ENCODE measurements around the gene ARHGAP10. TPM values are rescaled to one million over a fixed set of nuclear protein-coding genes. Genes with fewer than 3 reads are reported as not detected.
"Not testable (repeated sequence)": the region's sequence is repeated elsewhere in the genome, so short reads cannot be mapped to it uniquely, and the experiment has no call there.

ARHGAP10 gene
- total RNA-seq, 1 experiment from 2014 or later = 10.3 TPM

GRCh38 chr4:148064451-148064850 is 332.6 kb downstream of the ARHGAP10 start:
- no peak for DNase-seq (ENCODE audit: low spot score)

DNA sequence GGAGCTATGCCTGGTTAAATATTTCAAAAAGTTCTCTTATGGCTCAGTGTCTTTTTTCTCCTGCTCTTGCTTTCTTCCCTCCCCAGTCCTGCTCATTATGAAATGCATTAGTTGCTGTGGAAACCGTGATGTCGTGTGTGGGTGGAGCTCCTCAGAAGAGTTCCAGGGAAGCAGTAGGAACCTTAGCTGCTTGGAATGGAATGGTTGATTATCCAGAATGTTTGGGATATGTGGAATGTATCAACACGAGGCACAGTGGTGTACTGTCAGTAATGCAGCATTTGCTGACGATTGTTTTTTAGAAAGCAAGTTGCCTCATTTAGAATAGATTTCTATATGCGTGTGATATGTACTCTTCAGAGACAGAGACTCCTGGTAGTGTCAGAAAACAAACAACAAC is 333.2 kb downstream of the ARHGAP10 start:
- no peak for DNase-seq (ENCODE audit: low spot score)

- no peak for DNase-seq (ENCODE audit: low spot score)
These were observed 335.5 kb downstream of the ARHGAP10 start for GRCh38 chr4:148067301-148067916.

GRCh38 chr4:148068065-148068911 is 336.4 kb downstream of the ARHGAP10 start:
- DNase-seq (ENCODE audit: low spot score) = no peak

DNA sequence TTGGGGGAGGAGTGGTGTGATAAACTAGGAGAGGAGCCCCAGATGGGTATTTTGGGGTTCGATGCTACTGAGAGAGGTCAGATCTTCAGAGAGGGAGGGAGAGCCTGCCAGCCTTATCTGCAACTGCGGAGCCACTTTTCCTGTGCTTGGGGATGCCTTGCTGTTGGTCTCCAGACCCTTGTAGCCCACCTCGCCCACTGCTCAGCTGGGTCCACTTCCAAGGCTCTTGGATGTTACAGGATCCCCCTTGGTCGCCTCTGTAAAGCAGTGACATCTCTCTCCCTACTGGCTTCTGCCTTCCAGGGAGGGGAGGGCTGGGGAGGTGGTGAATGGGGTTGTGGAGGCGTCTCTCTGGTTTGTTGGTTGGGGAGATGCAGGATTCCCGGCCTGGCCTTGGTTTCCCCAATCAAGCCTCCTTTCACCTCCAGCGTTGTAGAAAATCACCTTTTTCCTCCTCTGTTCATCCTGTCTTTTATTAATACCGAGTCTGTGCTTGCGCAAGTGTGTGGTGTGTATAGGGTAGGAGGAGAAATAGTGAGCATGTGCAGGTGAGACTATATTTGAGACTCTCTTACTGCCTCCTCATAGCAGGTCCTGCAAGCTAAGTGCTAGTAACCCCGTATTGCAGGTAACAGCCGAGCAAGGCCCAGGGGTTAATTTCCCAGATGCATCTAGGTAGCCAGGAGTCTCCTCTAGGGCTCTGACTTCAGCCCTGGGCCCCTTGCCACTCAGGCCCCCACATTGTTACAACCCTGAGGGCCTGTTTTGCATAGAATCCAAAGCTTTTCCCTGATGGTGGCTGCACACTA is 337.4 kb downstream of the ARHGAP10 start:
- no peak for DNase-seq (ENCODE audit: low spot score)

DNA sequence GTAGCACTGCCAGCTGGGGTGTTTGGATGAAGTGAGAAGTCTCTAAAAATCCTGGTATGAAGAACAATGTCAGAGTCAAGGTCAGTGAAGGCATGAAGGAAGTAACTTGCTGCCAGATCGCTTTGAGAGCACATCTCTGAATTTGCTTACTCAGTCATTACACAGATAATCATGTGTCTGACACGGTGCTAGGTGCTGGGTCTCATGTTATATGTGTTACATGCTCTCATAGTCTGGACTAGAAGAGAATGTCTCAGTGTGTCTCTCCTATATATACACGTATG is 337.9 kb downstream of the ARHGAP10 start:
- DNase-seq (ENCODE audit: low spot score) = no peak

DNA sequence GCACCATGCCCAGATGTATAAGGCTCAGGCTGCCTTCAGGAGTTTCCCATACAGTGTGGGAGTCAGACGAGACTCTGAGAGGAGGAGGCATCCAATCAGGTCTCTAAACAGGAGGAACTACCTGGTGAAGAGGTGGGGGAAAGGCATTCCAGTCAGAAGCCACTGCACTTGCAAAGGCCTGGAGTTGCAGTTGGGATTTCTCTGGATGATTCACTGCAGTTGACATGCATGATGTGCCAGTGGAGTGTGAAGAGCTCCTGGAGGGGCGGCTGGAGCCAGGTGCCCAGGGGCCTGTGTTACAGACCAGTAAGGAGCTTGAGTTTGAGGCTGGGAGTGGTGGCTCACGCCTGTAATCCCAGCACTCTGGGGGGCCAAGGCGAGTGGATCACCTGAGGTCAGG is 339.1 kb downstream of the ARHGAP10 start:
- DNase-seq (ENCODE audit: low spot score) = no peak

DNA sequence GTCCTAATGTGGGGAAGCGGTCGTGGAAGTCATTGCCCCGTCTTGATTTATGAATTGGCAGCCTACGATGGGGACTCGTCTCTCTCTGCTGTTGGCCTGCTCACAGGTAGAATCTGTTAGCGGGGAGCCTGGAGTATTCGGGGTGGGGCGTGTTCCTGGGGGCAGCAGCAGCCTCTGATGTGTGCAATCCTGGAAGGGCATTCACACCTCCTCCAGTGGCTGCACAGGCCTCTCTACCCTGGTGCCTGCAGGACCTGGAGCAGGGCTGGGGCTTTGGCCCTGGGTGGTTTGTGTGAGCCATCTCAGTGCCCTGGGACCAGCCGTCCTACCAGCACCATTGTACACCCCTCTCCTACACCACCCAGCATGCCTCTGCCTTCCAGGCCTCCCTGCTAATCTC is 340.9 kb downstream of the ARHGAP10 start:
- DNase-seq (ENCODE audit: low spot score) = no peak

DNA sequence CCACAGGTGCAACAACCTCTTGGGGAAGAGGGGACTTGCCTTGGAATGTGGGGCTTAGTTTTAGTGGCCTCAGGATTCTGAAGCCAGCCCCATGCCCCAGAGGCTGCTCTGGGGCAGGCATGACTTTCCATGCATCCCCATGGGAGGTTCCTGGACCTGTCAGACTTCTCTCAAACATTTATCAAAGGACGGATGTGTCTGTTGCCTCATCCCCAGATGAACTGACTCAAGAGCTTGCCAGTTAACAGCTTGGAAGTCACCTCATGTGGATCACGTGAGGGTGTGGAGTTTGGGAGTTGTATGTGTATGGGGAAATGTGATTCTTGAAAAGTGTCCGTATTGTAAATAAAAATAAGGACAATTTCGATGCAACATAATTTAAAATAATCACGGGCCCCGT is 341.5 kb downstream of the ARHGAP10 start:
- DNase-seq (ENCODE audit: low spot score) = no peak

DNA sequence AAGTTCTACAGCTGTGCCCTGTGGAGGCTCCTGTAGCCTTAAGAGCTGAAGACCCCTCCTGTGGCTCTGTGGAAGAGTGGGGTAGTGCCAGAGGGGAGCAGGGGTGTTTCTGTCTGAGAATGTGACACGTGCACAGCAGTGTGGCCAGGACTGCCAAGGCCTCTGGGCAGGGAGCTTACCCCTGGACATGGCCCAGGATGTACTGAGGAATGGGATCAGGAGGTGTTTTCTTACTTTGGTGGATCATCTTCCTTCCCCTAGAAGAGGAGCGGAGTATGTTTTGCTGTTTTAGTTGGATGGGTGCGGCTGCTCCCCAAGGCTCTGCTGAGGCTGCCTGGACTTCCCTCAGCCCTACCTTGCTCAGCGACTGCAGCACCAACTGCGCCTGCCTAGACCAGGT is 342.6 kb downstream of the ARHGAP10 start:
- no peak for DNase-seq (ENCODE audit: low spot score)

GRCh38 chr4:148075438-148075837 is 343.6 kb downstream of the ARHGAP10 start:
- DNase-seq (ENCODE audit: low spot score) = no peak

GRCh38 chr4:148076964-148077363 is 345.1 kb downstream of the ARHGAP10 start:
- DNase-seq (ENCODE audit: low spot score) = peak; percentile 42

DNA sequence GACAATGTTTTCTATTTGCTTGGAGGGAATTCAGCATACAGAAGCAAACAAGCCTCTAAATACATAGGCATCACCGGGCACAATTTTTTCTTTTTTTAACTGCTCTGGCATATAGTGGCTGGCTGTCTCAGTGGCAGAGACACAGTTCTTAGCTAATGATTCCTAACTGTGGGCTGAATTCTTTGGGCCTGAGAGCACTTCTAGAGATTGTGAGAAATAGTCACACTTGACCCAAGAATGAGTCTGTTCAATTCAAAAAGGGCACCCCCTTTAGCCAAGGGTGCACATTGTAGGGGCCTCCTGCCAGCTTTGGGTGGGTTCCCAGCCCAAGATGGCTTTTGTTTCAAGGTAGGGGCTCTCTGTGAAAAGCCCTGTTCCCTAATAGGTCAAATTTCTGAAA is 345.7 kb downstream of the ARHGAP10 start:
- no peak for DNase-seq (ENCODE audit: low spot score)

GRCh38 chr4:148078061-148078460 is 346.2 kb downstream of the ARHGAP10 start:
- no peak for DNase-seq (ENCODE audit: low spot score)

DNA sequence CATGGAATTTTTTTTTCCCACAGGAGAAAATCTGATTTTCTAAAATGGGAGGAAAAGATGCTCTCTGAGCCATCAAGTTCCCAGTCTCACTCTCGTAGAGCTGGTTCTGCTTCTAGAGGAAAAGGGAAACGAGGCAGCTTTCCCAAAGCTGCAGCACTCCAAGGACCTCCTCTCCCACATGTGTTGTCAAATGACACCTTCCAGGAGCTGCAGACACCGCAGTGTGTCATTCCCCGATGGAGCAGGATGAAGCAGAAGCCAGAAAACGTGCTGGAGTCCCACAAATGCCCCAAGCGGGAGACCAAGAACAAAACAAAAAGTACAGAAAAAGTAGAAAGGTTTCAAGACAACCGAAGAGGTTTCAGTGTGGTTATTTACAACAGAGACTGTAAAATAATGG is 348.1 kb downstream of the ARHGAP10 start:
- DNase-seq (ENCODE audit: low spot score) = no peak

DNA sequence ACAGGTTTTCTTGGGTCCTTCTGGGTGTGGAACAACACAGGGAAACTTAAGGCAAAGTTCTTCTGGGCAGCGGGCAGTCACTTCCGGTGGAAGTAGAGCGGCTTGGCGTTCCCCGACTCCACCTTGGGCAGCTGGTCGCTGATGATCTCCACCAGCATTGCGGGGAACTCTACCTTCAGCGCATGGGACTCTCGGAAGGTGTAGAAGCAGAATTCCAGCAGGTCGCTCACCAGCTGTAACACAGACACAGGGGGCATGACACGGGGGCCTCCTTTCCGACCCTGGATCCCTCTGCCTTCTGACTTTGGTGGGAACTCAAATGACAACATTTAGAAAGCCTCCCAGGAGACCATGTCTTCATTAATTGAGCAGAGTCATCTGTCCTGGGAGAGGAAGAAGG is 349.4 kb downstream of the ARHGAP10 start:
- no peak for DNase-seq (ENCODE audit: low spot score)

DNA sequence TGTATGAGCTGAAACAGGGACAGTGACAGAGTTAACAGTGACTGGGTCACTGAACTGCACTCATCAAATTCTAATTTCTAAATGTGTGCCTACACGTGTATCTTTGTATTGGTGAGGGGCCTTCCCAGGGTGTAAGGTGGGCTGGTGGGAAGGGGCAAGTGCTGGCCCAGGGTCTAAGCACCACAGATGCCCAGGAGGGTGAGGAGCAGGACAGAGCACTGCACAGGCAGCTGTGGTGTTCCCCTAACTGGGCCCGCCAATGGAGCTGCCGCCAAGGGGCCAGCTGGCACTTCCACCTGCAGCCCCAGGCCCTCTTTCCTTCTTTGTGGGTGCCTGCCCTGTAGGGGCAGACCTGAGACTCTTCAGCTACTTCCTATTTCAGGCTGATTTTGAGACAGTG is 349.9 kb downstream of the ARHGAP10 start:
- DNase-seq (ENCODE audit: low spot score) = no peak

GRCh38 chr4:148083073-148083472 is 351.2 kb downstream of the ARHGAP10 start:
- not testable (repeated sequence) for DNase-seq (ENCODE audit: low spot score)

GRCh38 chr4:148089624-148090023 is 357.7 kb downstream of the ARHGAP10 start:
- DNase-seq (ENCODE audit: low spot score) = no peak

GRCh38 chr4:148090029-148090428 is 358.1 kb downstream of the ARHGAP10 start:
- DNase-seq (ENCODE audit: low spot score) = no peak

DNA sequence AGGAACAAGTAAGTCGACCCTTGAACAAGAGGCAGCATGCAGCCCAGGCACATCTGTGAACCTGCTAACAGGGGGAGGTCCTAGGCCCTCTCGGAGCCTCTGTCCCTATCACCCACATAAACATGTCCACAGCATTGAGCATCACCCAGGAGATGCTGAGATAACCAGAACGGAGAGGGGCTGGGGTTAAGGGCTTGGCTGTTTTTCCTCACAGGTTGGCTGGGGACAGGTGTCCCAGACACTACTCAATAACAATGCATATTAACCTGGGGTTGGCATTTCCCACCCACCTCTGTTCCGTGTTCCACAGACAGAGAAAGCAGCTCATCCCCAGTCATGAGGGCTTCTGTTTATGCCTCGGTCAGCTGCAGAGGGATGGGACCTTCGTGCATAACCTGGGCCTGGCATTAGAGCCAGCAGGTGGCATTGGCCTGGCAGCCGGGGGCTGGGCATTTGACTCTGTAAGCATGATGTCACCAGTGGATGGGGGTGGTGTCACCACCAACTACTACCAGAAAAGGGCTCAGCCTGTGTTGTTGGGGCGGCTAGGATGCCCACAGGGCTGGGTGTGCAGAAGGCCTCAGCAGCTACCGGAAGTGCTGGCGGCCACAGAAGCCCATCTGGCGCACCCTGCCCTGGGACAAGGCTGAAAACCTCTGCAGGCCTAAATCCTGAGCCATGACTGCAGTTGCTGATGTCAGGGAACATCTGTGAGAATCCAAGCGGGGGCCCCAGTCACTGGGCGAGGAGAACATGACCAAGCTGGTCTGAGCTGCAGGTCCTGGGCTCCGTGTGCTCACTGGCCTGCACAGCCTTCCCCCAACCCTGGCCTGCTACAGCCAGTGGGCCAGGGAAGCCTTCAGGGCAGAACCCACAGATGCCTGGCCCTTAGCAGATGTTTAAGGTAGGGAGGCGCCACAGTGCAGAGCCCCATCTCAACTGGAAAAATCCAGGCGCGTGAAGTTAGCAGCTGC is 358.9 kb downstream of the ARHGAP10 start:
- DNase-seq (ENCODE audit: low spot score) = no peak

GRCh38 chr4:148091896-148092295 is 360.0 kb downstream of the ARHGAP10 start:
- no peak for DNase-seq (ENCODE audit: low spot score)
